HG02885 (cell line): ENCODE results near the gene KCTD16.

Experiments
- ATAC-seq: cut with Tn5 transposase; IDR thresholded peaks from one replicate; pipeline ENCODE4 v1.9.1; 2021; ENCODE audit warnings: mild to moderate bottlenecking; ENCODE audit not compliant: unreplicated experiment, poor library complexity

KCTD16 gene

DNA sequence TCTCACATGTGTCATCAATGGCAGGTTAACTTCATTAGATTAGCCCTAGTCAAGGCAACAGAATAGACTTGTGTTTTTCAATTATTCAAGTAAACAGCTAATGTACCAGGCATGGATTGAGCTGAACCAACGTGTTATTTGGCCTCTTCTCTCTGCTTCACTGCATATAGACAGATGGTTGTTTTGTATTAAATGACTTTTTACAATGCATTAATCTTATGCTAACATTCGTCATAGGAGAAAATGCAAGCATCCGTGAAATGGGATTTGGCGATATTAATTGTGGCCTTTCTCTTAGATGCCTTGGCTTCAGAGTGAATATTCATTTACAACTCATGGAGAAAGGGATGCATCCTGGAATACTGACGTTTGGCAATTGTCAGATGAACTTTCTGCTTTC, 208.0 kb downstream of the KCTD16 start:
- ATAC-seq = no peak

DNA sequence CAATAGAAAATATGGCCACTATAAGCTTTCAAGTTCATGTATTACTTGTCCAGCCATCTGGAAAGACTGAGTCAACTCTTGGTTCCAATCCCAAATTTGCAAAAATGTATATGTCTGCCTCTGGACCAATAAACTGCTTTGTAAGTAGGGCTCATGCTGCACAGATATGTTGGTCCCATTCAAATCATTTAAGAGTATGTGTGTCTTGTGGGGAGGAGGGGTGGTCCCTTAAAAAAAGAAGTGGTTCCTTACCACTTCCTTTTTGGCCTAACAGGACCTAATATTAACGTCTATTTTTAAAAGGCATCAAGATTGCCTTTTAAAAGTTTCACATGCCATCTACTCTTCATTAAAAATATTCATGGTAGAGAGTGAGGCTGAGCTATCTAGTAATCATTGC, 214.9 kb downstream of the KCTD16 start:
- ATAC-seq = no peak

- ATAC-seq = no peak
Observed at GRCh38 chr5:144386315-144386714, 215.6 kb downstream of the KCTD16 start.

GRCh38 chr5:144390133-144390532, 219.5 kb downstream of the KCTD16 start:
- ATAC-seq = no peak

DNA sequence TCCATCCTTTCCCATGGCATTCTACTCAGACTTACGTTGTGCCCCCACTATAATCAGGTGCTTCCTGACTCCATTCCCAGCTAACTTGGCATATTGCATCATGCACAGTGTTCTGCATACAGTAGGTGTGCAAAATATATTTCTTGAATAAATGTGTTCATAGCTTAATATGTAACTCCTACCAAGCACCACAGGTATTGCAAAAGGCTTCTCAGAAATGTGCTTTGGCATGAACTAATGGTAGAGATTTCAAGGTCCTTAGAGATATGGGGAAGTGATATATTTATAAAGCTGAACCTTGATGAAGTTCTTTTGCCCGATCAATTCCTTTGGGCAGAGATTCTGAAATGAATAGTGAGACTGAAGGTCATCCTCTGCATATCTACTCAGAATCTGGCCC, 220.4 kb downstream of the KCTD16 start:
- no peak for ATAC-seq

GRCh38 chr5:144393641-144394435, 223.2 kb downstream of the KCTD16 start:
- no peak for ATAC-seq

- peak; percentile 71 for ATAC-seq
Observed at GRCh38 chr5:144395704-144396103, 225.0 kb downstream of the KCTD16 start.

DNA sequence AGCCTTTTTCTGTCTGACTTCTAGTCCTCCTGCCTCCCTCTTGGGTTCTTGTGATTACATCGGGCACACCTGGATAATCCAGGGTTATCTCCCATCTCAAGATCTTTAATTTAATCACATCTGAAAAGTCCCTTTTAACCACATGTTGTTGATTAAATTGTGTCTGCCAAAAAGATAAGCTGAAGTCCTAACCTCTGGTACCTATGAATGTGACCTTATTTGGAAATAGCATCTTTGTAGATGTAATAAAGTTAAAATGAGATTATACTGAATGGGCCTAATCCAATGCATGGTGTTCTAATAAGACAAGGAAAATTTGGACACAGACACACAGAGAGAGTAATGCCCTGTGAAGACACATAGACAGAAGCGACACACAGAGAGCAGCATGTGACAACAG, 232.4 kb downstream of the KCTD16 start:
- no peak for ATAC-seq

GRCh38 chr5:144403817-144404420, 233.2 kb downstream of the KCTD16 start:
- no peak for ATAC-seq

DNA sequence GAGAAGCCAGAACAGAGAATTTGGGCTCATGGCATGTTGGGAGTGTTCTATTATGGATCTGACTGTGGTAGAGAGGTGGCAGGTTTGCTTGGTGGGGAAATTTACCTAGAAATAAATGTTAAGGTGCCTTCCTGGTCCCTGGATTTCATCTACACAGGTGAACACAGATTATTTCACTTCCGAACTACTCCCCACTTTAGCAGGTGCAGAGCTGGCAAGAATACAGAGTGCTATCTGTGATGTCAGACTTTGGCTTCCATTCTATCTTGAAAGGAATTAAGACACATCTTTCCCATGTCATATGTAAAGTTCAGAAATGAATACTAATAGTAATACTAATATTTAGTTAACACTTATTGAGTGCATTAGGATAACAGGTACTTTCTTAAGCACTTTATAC, 234.0 kb downstream of the KCTD16 start:
- no peak for ATAC-seq

DNA sequence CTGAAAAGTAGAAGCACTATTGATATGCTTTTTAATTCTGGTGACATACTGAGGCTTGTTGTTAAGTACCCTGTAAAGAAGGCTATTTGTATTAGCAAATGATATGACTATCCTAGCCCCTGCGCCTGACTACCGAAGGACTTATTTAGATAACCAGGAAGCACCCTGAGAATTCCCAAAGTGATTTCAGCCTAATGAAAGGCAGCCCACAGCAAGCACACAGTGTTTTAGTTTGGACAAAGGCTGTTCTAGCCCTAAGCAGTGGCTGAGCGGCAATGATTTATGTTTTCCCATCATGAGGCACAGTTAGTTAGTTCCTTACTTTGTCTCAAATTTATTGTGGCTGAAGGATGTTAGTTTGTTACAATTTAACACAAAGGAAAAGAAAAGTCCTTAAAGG, 235.3 kb downstream of the KCTD16 start:
- ATAC-seq = no peak

GRCh38 chr5:144406442-144406841, 235.8 kb downstream of the KCTD16 start:
- ATAC-seq = no peak

DNA sequence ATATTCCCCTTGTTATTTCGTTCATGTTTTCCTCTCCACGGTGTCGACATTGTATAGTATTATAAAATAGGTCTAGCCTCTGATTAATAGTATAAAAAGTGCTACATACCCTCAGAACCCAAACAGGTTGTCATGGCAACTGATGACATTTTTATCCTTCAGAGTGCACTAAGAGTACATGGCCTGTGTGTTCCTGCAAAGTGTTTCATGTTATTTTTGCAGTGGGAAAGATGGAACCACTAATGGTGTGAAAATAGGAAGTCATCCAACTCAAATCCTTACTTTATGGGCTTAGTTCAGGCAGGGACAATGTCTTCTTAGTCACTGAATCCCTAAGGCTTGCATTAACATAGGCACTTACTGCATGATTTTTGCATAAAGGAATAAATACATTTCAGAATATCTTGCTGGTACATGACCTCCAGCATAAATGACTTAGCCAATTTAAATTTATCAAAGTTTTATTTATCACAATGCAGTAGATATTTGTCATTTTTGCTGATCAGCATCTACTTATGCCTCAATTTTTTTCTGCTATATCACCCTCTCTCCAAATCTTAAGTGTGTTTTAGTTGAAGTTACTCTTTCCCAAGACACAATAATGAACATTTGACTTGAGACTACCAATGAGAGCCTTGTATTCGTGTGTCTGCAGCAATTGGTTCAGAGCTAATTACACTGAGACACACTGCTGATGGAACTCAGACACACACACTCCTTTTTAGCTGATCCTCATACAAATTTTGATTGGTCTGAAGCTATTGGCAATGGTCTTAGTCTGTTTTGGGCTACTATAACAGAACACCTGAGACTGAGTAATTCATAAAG, 243.7 kb downstream of the KCTD16 start:
- ATAC-seq = no peak

DNA sequence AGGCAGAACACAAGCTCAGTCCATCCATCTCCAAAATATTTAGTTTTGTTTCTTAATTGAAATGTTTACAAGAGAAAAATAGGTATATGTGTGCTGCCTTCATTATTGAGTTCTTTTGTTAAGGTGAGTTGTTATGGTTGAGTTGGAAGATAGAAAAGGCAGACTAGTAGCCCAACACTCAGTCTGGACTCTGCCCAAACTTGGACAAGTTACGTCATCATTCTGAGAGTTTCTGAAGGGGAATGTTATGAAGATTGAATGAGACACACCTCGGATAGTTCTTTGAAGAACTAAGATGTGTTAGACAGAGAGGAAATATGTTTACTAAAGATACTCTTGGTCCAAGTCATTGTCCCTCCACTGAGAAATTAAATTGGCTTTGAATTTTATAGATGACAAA, 245.5 kb downstream of the KCTD16 start:
- ATAC-seq = no peak

DNA sequence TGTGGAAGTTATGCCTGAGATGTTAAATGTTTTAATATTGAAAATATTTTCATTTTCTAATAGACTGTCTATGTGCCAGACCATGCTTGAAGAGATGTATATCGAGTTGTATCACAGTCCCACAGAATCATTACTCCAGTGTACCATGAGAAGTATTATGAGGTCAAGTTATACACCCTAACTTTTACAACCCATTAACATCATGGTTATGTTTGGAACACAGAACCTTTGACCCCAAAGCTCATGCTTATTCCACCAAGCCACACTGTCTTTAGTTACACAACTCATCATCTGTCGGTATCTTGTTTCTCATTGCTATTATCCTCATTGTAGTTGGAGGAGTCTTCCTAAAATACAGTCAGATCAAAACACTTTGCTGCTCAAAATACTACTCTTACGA, 248.0 kb downstream of the KCTD16 start:
- ATAC-seq = no peak

- no peak for ATAC-seq
Observed at GRCh38 chr5:144421411-144421810, 250.7 kb downstream of the KCTD16 start.

- ATAC-seq = no peak
Observed at GRCh38 chr5:144422018-144422727, 251.5 kb downstream of the KCTD16 start.

- ATAC-seq = no peak
Observed at GRCh38 chr5:144427866-144428265, 257.2 kb downstream of the KCTD16 start.

GRCh38 chr5:144428326-144428725, 257.7 kb downstream of the KCTD16 start:
- ATAC-seq = no peak

DNA sequence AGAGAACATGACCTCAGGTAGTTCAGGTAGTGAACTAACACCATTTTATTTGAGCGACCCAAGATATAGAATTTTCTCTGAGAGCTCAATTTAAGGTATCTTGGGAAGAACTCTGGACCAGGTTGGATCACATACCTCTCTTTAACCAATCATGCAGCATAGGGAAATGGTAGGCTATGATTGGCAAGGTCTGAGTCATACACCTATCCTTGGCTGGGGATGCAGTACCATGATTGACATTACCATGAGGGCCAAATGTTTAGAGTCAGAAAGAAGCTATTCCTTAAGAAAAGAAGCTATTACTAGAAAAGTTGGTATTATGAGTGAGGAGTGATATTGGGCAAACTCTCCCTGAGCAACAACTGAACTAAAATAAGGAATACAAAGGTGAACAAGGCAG, 258.7 kb downstream of the KCTD16 start:
- ATAC-seq = no peak

DNA sequence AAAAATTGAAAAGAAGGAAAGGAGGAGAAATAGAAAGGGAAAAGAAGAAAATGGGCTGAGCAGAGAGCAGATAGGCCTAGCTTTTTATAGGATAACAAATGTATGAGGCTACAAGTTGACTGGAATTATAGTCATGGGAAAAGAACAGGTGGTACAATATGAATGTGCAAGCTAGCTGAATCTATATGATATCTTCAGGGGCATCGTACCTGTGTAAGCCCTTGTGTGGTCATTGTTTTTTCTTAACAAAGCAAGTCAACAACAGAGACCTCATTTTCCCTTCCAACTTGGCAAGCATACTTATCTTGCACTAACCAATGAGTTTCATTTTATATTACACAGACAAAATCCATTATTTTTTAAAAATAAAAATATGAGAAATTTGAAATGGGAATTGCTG, 259.2 kb downstream of the KCTD16 start:
- ATAC-seq = no peak
